Stimulated activated CD4-positive, alpha-beta T cell treated with anti-CD3 and anti-CD28 coated beads, Interleukin-1b, Interleukin-23, amount 100 ng/mL, for 1 hour (primary cell): Measurements from ENCODE around the gene TASOR.

Experiments
- DNase-seq, 2 donors: peaks; one replicate each; pipeline ENCODE4 v3.0.0-alpha.2; 2020; ENCODE audit warnings: low read depth in 2 of 2

Gene TASOR

GRCh38 chr3:56682462-56683121 lies 473 bp downstream of the TASOR start:
- peak; percentile 27 to 50 for DNase-seq

GRCh38 chr3:56681984-56682461 lies 1.0 kb downstream of the TASOR start:
- DNase-seq, result no peak

GRCh38 chr3:56680054-56680580 lies 2.9 kb downstream of the TASOR start:
- DNase-seq, result no peak

GRCh38 chr3:56677286-56677685 lies 5.8 kb downstream of the TASOR start:
- DNase-seq, result no peak

- no peak for DNase-seq
Measured at GRCh38 chr3:56673781-56674457, 9.1 kb downstream of the TASOR start.

- no peak for DNase-seq
Measured at GRCh38 chr3:56667973-56668579, 15.0 kb downstream of the TASOR start.

- DNase-seq, result no peak
Measured at GRCh38 chr3:56664823-56665222, 18.2 kb downstream of the TASOR start.

GRCh38 chr3:56655709-56656108 lies 27.4 kb downstream of the TASOR start:
- DNase-seq, result no peak

- no peak for DNase-seq
Measured at GRCh38 chr3:56654460-56654859, 28.6 kb downstream of the TASOR start.

- DNase-seq, result no peak
Measured at GRCh38 chr3:56645407-56645806, 37.7 kb downstream of the TASOR start.

GRCh38 chr3:56633602-56634535 lies 49.2 kb downstream of the TASOR start:
- DNase-seq, result no peak
